Prostate gland (tissue), 2 donors: ENCODE measurements around the gene SYNPO2.

Source experiments
- POLR2A ChIP-seq: fragments of 450-650 bp; IDR thresholded peaks from one replicate; pipeline ENCODE4 v1.6.1; 2016; ENCODE audit warnings: antibody characterized with exemption, mild to moderate bottlenecking
- TF ChIP-seq, protein P1 (sequence below), 4 experiments: fragments of 200-600 bp in 2 of 4; fragments of 450-650 bp in 2 of 4; sonication (generic) in 2 of 4; IDR thresholded peaks; 1 replicate in 3 of 4; 2 replicates in 1 of 4; pipeline ENCODE4 v1.5.1; 2016 to 2019; ENCODE audit warnings: antibody characterized with exemption in 4 of 4, mild to moderate bottlenecking in 2 of 4, moderate library complexity in 2 of 4

DNA sequence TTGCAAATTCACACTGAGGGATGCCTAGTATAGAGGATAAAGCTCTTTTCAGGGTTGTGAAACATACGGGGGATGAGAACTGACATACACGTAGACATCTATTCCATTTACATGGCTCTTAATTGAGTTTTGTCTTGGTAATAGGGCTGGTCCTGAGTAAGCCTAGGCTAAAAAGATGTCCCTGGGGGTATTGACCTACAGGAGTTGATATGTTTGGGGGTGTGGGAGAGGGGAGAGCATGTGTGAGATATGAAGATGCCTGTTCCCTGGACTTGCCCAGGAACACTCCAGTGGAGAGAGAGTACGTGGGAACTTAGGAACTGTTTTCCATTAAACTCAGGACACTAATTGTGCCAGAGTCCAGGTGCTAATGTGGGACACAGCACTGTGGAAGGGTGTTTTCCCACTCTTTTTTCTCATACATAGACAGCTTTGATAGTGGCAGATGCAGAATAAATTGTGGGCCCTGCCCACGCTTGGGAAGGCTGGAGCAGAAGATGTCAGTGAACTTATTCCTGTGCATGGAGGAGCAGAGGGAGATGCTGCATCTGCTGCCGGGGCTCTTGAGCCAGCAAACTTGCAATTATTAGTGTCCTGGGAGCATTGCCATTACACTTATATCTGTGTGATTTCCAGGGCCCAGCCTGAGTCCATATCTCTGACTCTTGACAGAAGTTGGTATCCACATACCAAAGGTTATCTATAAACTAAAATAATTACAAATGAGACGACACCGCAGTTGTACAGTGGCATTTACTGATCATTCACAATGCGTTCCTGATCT lies 20.7 kb downstream of the SYNPO2 start:
- TF ChIP-seq, protein P1, sequence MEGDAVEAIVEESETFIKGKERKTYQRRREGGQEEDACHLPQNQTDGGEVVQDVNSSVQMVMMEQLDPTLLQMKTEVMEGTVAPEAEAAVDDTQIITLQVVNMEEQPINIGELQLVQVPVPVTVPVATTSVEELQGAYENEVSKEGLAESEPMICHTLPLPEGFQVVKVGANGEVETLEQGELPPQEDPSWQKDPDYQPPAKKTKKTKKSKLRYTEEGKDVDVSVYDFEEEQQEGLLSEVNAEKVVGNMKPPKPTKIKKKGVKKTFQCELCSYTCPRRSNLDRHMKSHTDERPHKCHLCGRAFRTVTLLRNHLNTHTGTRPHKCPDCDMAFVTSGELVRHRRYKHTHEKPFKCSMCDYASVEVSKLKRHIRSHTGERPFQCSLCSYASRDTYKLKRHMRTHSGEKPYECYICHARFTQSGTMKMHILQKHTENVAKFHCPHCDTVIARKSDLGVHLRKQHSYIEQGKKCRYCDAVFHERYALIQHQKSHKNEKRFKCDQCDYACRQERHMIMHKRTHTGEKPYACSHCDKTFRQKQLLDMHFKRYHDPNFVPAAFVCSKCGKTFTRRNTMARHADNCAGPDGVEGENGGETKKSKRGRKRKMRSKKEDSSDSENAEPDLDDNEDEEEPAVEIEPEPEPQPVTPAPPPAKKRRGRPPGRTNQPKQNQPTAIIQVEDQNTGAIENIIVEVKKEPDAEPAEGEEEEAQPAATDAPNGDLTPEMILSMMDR (IDR thresholded peaks at IDR 0.05) = no peak
- no peak for TF ChIP-seq POLR2A
